ENCODE data around the gene SPNS2. TPM values are rescaled to one million over a fixed set of nuclear protein-coding genes. Genes with fewer than 3 reads are reported as not detected.

Gene SPNS2
- total and polyA plus RNA-seq, 2 of the 8 experiments (the other 6 are each of a cell fraction or from before 2014, with no cell fraction given): 1.2 to 1.5 TPM

- 46% methylated on average over 7 of the region's 7 CpGs; no CpG with 5 or more reads in 1 of the 2 experiments for WGBS, 2 experiments (ENCODE audit: extremely low coverage in 1 of 2, insufficient coverage in 1 of 2, insufficient read length in 1 of 2, insufficient replicate concordance in 2 of 2, low coverage in 1 of 2, low lambda C conversion rate in 2 of 2, missing lambda C conversion rate in 1 of 2)
- H4K20me1 ChIP-seq (replicated peaks in 1 of 2; ENCODE audit: control insufficient read depth in 1 of 2, insufficient read depth in 2 of 2, low read length in 2 of 2): peaks cover 0 to 5% of the 10 kb centered on the region in 2 experiments
- H2AFZ ChIP-seq (ENCODE audit: low read length): peak overlapping the region; percentile 56; the same call in 1 of the 2 replicates
- no peak overlapping the region for H3K14ac ChIP-seq (ENCODE audit: insufficient read length)
- H3K36me3 ChIP-seq (ENCODE audit: control insufficient read depth in 2 of 4, insufficient read depth in 4 of 4, low read length in 3 of 4): no peaks in the 10 kb centered on the region
- no peak overlapping the region for H2AK5ac ChIP-seq (ENCODE audit: low read depth, low read length)
- H3K4ac ChIP-seq (replicated peaks; ENCODE audit: insufficient read length, low read depth, low read length): no peak overlapping the region
- no peak overlapping the region for H2BK20ac ChIP-seq (ENCODE audit: low read length)
- peaks cover 23 to 49% (median 45%) of the 10 kb centered on the region in 4 experiments for H3K27me3 ChIP-seq (replicated peaks in 1 of 4; ENCODE audit: control insufficient read depth in 3 of 4, extremely low read depth in 1 of 4, insufficient read depth in 3 of 4, low read length in 3 of 4)
- peak overlapping the region; percentile 46; the same call in 1 of the 2 replicates for H2BK15ac ChIP-seq (ENCODE audit: low read length)
- TF ChIP-seq SIRT6 (IDR thresholded peaks at IDR 0.05; ENCODE audit: low read length) (no peak), EGR1 (IDR thresholded peaks at IDR 0.05; ENCODE audit: borderline replicate concordance, low read depth, low read length) (no peak), CBX8 (IDR thresholded peaks at IDR 0.05; ENCODE audit: borderline replicate concordance, low read depth, low read length) (no peak)
- peak overlapping the region; percentile 46 to 62 (median 51); a peak in 7 of 8 replicates for H3K4me3 ChIP-seq (ENCODE audit: extremely low read depth in 1 of 4, insufficient read depth in 2 of 4, low read depth in 3 of 4, low read length in 4 of 4)
- H3K4me2 ChIP-seq (ENCODE audit: insufficient read depth in 1 of 2, low read depth in 2 of 2, low read length in 2 of 2): peak overlapping the region; percentile 89 to 93
- no peak overlapping the region for H4K8ac ChIP-seq (ENCODE audit: extremely low read depth, insufficient read depth, low read length)
- H3K18ac ChIP-seq (ENCODE audit: extremely low read depth, low read length): no peak overlapping the region; the same call in 1 of the 2 replicates
- H3K23ac ChIP-seq (ENCODE audit: insufficient read length): no peak overlapping the region
- H3K79me2 ChIP-seq (ENCODE audit: control insufficient read depth in 1 of 2, insufficient read depth in 2 of 2, low read length in 2 of 2): no peaks in the 10 kb centered on the region
- ChIA-PET CTCF (ENCODE audit: partially characterized antibody) (interaction anchor here (0.7 to 3.5 kb wide), 13 partner anchors 10 to 72 kb away, joined by 3 to 14 read pairs (median 4); partner anchors contain the start of gene MYBBP1A), POLR2A (ENCODE audit: partially characterized antibody) (interaction anchor here (0.9 to 1.8 kb wide), 8 partner anchors 10 to 80 kb away, joined by 3 to 7 read pairs (median 3); no protein-coding TSS in a partner anchor)
- H2BK120ac ChIP-seq (replicated peaks; ENCODE audit: low read depth, low read length): no peak overlapping the region
- no peaks in the 10 kb centered on the region for H3K9me3 ChIP-seq (ENCODE audit: insufficient read depth in 2 of 2, low read depth in 1 of 2, low read length in 1 of 2)
- no peak overlapping the region for H4K5ac ChIP-seq (ENCODE audit: insufficient read length, low read depth, low read length)
- no peak overlapping the region for H4K91ac ChIP-seq (replicated peaks; ENCODE audit: insufficient read length, low read length)
- H3K4me1 ChIP-seq (replicated peaks in 1 of 4; ENCODE audit: control insufficient read depth in 3 of 4, insufficient read depth in 4 of 4, low read length in 3 of 4): peaks cover 0 to 13% (median 8%) of the 10 kb centered on the region in 4 experiments; a peak in 4 of 7 replicates
- H3K27ac ChIP-seq (ENCODE audit: low read depth, low read length): no peak overlapping the region
- peaks cover 16% of the 10 kb centered on the region; the same call in 1 of the 2 replicates for H3K23me2 ChIP-seq (ENCODE audit: low read depth, low read length)
- H2BK5ac ChIP-seq (ENCODE audit: low read depth, low read length): no peak overlapping the region
- H3K56ac ChIP-seq (replicated peaks; ENCODE audit: insufficient read length, low read depth, low read length): no peak overlapping the region
- no peak overlapping the region for H2BK12ac ChIP-seq (ENCODE audit: low read depth, low read length)
- H3K79me1 ChIP-seq (ENCODE audit: low read depth, low read length): no peaks in the 10 kb centered on the region
- FAIRE-seq (no peak), DNase-seq (ENCODE audit: low read depth in 1 of 2, low spot score in 2 of 2) (no peak)
- no peak overlapping the region; a peak in 1 of 7 replicates for H3K9ac ChIP-seq (replicated peaks in 1 of 4; ENCODE audit: extremely low read depth in 1 of 4, low read depth in 3 of 4, low read length in 3 of 4)
Measured at GRCh38 chr17:4500191-4500571, 1.5 kb downstream of the SPNS2 start.
